SK-N-SH treated with all-trans-retinoic acid at 6 μM for 48 hours (cell line): ENCODE data around the gene ARFGEF2.

Experiments
- ATAC-seq: fragments of 200-7000 bp; cut with Tn5 transposase; 3 replicates; pipeline ENCODE4 v1.9.1; 2020; ENCODE audit warnings: mild to moderate bottlenecking, moderate library complexity
- CREB5 ChIP-seq: fragments of 250-450 bp; sonication (Bioruptor Pico); IDR thresholded peaks from 2 replicates; pipeline ENCODE4 v1.5.1; 2020; ENCODE audit warnings: low read depth, mild to moderate bottlenecking, moderate library complexity
- ESRRG ChIP-seq: fragments of 250-450 bp; sonication (Bioruptor Pico); IDR thresholded peaks from 2 replicates; pipeline ENCODE4 v1.6.1; 2021; ENCODE audit warnings: mild to moderate bottlenecking
- GLIS3 ChIP-seq: fragments of 250-450 bp; sonication (Bioruptor Pico); IDR thresholded peaks from 2 replicates; pipeline ENCODE4 v1.5.0; 2020; ENCODE audit warnings: mild to moderate bottlenecking, moderate library complexity
- ISL1 ChIP-seq: fragments of 250-450 bp; sonication (Bioruptor Pico); IDR thresholded peaks from 2 replicates; pipeline ENCODE4 v2.1.2; 2022; ENCODE audit warnings: mild to moderate bottlenecking, moderate library complexity
- PATZ1 ChIP-seq: fragments of 250-450 bp; sonication (Bioruptor Pico); IDR thresholded peaks from 2 replicates; pipeline ENCODE4 v1.8.0; 2020; ENCODE audit warnings: mild to moderate bottlenecking, moderate library complexity, borderline replicate concordance
- POU6F1 ChIP-seq: fragments of 250-450 bp; sonication (Bioruptor Pico); IDR thresholded peaks from 2 replicates; pipeline ENCODE4 v1.8.0; 2021; ENCODE audit warnings: low read depth, mild to moderate bottlenecking, moderate library complexity, borderline replicate concordance
- PPARA ChIP-seq: fragments of 250-450 bp; sonication (Bioruptor Pico); IDR thresholded peaks from 2 replicates; pipeline ENCODE4 v1.5.0; 2020; ENCODE audit warnings: mild to moderate bottlenecking, borderline replicate concordance
- RARB ChIP-seq: fragments of 250-450 bp; sonication (Bioruptor Pico); IDR thresholded peaks from 2 replicates; pipeline ENCODE4 v1.8.0; 2021; ENCODE audit warnings: mild to moderate bottlenecking, moderate library complexity
- SNAI2 ChIP-seq: fragments of 250-450 bp; sonication (Bioruptor Pico); IDR thresholded peaks from 2 replicates; pipeline ENCODE4 v1.5.0; 2020; ENCODE audit warnings: mild to moderate bottlenecking, moderate library complexity
- TCF4 ChIP-seq: fragments of 250-450 bp; sonication (Bioruptor Pico); IDR thresholded peaks from 2 replicates; pipeline ENCODE4 v1.8.0; 2021; ENCODE audit warnings: mild to moderate bottlenecking, moderate library complexity, borderline replicate concordance
- TSHZ2 ChIP-seq: fragments of 250-450 bp; sonication (Bioruptor Pico); IDR thresholded peaks from 2 replicates; pipeline ENCODE4 v1.5.0; 2020; ENCODE audit warnings: mild to moderate bottlenecking, moderate library complexity
- ZC3H10 ChIP-seq: fragments of 250-450 bp; sonication (Bioruptor Pico); IDR thresholded peaks from 2 replicates; pipeline ENCODE4 v1.5.1; 2021; ENCODE audit warnings: mild to moderate bottlenecking, moderate library complexity
- ZFP3 ChIP-seq: fragments of 250-450 bp; sonication (Bioruptor Pico); IDR thresholded peaks from 2 replicates; pipeline ENCODE4 v1.5.0; 2020; ENCODE audit warnings: mild to moderate bottlenecking, moderate library complexity
- ZFP30 ChIP-seq: fragments of 450-650 bp; formaldehyde crosslinking; IDR thresholded peaks from 2 replicates; pipeline ENCODE4 v1.5.0; 2022; ENCODE audit warnings: mild to moderate bottlenecking, moderate library complexity
- ZNF70 ChIP-seq: fragments of 450-650 bp; formaldehyde crosslinking; IDR thresholded peaks from 2 replicates; pipeline ENCODE4 v1.5.0; 2020; ENCODE audit warnings: mild to moderate bottlenecking, moderate library complexity
- ZNF8 ChIP-seq: fragments of 450-650 bp; formaldehyde crosslinking; IDR thresholded peaks from 2 replicates; pipeline ENCODE4 v1.5.0; 2020; ENCODE audit warnings: mild to moderate bottlenecking, moderate library complexity

Gene ARFGEF2

GRCh38 chr20:48942730-48943129 is 21.2 kb downstream of the ARFGEF2 start:
- TF ChIP-seq TCF4 (no peak), CREB5 (CRISPR knock-in tag) (no peak)
- TF ChIP-seq, all 23 proteins: peak for 0
- no peak for ATAC-seq

- no peak for TF ChIP-seq PPARA (CRISPR knock-in tag)
- no peak for TF ChIP-seq ISL1 (CRISPR knock-in tag)
- no peak for TF ChIP-seq ZNF8
- TF ChIP-seq CREB5 (CRISPR knock-in tag) = no peak
- TF ChIP-seq TCF4 = no peak
- no peak for TF ChIP-seq ZFP30 (CRISPR knock-in tag)
- TF ChIP-seq GLIS3 = no peak
- TF ChIP-seq ZFP3 (CRISPR knock-in tag) = no peak
- no peak for TF ChIP-seq ZNF70 (CRISPR knock-in tag)
- ATAC-seq = no peak
These were observed 23.3 kb downstream of the ARFGEF2 start for GRCh38 chr20:48944663-48945297.

- ATAC-seq = peak; percentile 58
These were observed 24.5 kb downstream of the ARFGEF2 start for GRCh38 chr20:48945840-48946514.

More at GRCh38 chr20:48945840-48946514, 24.5 kb downstream of the ARFGEF2 start:
- TF ChIP-seq TCF4 = no peak
- TF ChIP-seq ZC3H10 = no peak
- no peak for TF ChIP-seq POU6F1 (CRISPR knock-in tag)
- no peak for TF ChIP-seq ZFP3 (CRISPR knock-in tag)
- TF ChIP-seq GLIS3 = no peak
- TF ChIP-seq PATZ1 (CRISPR knock-in tag) = no peak
- TF ChIP-seq RARB = no peak
- no peak for TF ChIP-seq ZNF70 (CRISPR knock-in tag)
- TF ChIP-seq PPARA (CRISPR knock-in tag) = no peak
- no peak for TF ChIP-seq TSHZ2 (CRISPR knock-in tag)
- no peak for TF ChIP-seq SNAI2 (CRISPR knock-in tag)
- TF ChIP-seq CREB5 (CRISPR knock-in tag) = no peak
- no peak for TF ChIP-seq ESRRG (CRISPR knock-in tag)
- TF ChIP-seq ZNF8 = no peak
